Measurements from ENCODE around the gene GATA5.

The GATA5 gene

DNA sequence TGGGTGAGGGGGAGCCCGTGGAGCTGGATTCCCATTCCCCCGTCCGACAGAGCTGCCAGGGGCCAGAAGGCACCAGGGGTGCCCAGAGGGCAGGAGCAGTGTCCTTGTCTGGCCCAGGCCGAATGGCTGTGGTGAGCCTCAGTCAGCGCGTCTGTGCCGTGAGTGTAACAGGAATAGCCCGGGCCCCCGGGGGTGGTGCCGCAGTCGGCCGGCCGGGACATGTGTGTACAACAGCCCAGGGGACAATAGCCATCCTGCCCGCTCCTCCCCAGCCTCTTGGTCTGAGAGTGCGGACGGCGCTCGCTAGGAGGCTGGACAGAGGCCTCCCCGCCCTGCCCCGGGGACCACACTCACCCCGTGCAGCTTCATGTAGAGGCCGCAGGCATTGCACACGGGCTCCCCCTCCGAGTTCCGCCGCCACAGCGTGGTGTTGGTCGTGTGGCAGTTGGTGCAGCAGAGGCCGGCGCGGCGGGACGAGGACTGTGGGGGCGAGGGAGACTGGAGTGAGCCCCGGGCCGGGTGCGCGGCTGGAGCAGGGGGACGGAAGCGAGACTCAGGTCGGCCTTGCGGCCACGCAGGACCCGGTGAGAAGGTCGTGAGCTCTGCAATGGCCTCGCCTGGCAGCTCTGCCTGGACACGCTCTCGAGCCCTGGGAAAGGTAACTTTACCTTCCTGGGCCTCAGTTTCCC is 9.6 kb downstream of the GATA5 start:
- Histone ChIP-seq H3K9ac (ENCODE audit: low read depth, low read length) (no peak overlapping the region), H3K9me3 (ENCODE audit: control insufficient read depth, insufficient read depth, low read length) (no peaks in the 10 kb centered on the region), H3K4me1 (ENCODE audit: insufficient read depth, low read length) (no peaks in the 10 kb centered on the region), H3K36me3 (ENCODE audit: insufficient read depth, low read length) (no peaks in the 10 kb centered on the region)

DNA sequence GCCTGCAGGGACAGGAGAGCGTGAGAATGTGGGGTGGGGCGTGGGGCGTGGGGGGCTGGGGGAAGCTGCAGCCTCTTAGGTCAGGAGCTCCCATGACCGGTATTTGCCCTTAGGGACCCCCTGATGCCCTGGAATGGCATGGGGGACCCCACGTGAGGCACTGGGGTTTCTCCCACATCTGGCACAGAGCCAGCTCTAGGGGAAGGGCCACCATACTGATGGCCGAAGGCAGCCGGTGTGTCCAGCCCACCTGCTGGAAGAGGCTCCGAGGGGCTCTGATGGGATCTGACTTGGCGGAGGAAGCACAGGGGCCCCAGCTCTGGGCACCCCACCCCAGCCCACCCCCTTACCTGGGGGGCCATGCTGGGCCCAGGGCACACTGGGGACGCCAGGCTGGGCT is 10.8 kb downstream of the GATA5 start:
- Histone ChIP-seq H3K9me3 (ENCODE audit: control insufficient read depth, insufficient read depth, low read length) (no peaks in the 10 kb centered on the region), H3K9ac (ENCODE audit: low read depth, low read length) (no peak overlapping the region), H3K4me1 (ENCODE audit: insufficient read depth, low read length) (no peaks in the 10 kb centered on the region), H3K36me3 (ENCODE audit: insufficient read depth, low read length) (no peaks in the 10 kb centered on the region)

DNA sequence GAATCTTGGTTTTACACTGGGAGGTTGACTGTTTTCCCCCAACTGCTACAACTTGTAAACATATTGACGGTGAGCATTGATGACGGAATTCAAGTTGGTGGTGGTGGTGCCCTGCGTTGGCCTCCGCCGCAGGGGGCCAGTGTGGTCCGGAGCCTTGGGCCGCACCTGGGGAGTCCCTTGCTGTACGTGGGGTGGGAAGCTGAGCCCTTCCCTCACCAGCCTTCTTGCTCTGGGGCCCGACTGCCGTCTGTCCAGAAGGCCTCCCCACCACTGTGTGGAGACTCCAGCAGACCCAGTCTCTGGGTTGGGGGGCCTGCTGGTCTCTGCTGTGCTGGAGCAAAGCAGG is 11.4 kb downstream of the GATA5 start:
- H3K36me3 ChIP-seq (ENCODE audit: insufficient read depth, low read length), result no peaks in the 10 kb centered on the region
- no peaks in the 10 kb centered on the region for H3K9me3 ChIP-seq (ENCODE audit: control insufficient read depth, insufficient read depth, low read length)
- H3K4me1 ChIP-seq (ENCODE audit: insufficient read depth, low read length), result no peaks in the 10 kb centered on the region
- no peak overlapping the region for H3K9ac ChIP-seq (ENCODE audit: low read depth, low read length)

GRCh38 chr20:62463651-62464424 is 12.0 kb downstream of the GATA5 start:
- Histone ChIP-seq H3K9me3 (ENCODE audit: control insufficient read depth, insufficient read depth, low read length) (no peaks in the 10 kb centered on the region), H3K4me1 (ENCODE audit: insufficient read depth, low read length) (no peaks in the 10 kb centered on the region), H3K36me3 (ENCODE audit: insufficient read depth, low read length) (no peaks in the 10 kb centered on the region), H3K9ac (ENCODE audit: low read depth, low read length) (no peak overlapping the region)

GRCh38 chr20:62462976-62463592 is 12.7 kb downstream of the GATA5 start:
- no peak overlapping the region for H3K9ac ChIP-seq (ENCODE audit: low read depth, low read length)
- H3K9me3 ChIP-seq (ENCODE audit: control insufficient read depth, insufficient read depth, low read length), result no peaks in the 10 kb centered on the region
- no peaks in the 10 kb centered on the region for H3K4me1 ChIP-seq (ENCODE audit: insufficient read depth, low read length)
- H3K36me3 ChIP-seq (ENCODE audit: insufficient read depth, low read length), result no peaks in the 10 kb centered on the region

DNA sequence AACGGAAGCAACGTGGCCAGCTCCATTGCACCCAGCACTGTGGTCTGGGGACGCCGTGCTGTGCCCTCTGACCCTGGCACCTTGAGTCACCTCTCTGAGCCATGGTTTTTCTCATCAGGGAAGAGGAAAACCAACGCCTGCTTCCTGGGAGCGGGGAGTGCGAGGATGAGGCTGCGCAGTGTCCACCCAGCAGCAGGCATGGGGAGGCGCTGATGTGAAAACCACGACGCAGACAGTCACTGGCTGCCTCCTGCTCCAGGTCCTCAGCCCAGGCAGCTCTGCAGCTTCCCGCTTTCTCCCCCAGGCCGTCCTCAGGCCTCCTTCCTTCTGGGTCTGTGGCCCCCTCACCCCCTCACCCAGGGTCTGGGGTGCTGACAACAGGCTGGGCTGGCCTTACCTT is 14.0 kb downstream of the GATA5 start:
- no peaks in the 10 kb centered on the region for H3K9me3 ChIP-seq (ENCODE audit: control insufficient read depth, insufficient read depth, low read length)
- H3K9ac ChIP-seq (ENCODE audit: low read depth, low read length), result no peak overlapping the region
- no peaks in the 10 kb centered on the region for H3K36me3 ChIP-seq (ENCODE audit: insufficient read depth, low read length)
- H3K4me1 ChIP-seq (ENCODE audit: insufficient read depth, low read length), result no peaks in the 10 kb centered on the region

- Histone ChIP-seq H3K9ac (ENCODE audit: low read depth, low read length) (no peak overlapping the region), H3K4me1 (ENCODE audit: insufficient read depth, low read length) (no peaks in the 10 kb centered on the region), H3K36me3 (ENCODE audit: insufficient read depth, low read length) (no peaks in the 10 kb centered on the region), H3K9me3 (ENCODE audit: control insufficient read depth, insufficient read depth, low read length) (no peaks in the 10 kb centered on the region)
Measured at GRCh38 chr20:62461157-62461556, 14.6 kb downstream of the GATA5 start.

- H3K9ac ChIP-seq (ENCODE audit: low read depth, low read length), result no peak overlapping the region
- no peaks in the 10 kb centered on the region for H3K9me3 ChIP-seq (ENCODE audit: control insufficient read depth, insufficient read depth, low read length)
- no peaks in the 10 kb centered on the region for H3K36me3 ChIP-seq (ENCODE audit: insufficient read depth, low read length)
- H3K4me1 ChIP-seq (ENCODE audit: insufficient read depth, low read length), result no peaks in the 10 kb centered on the region
Measured at GRCh38 chr20:62460678-62461077, 15.1 kb downstream of the GATA5 start.

DNA sequence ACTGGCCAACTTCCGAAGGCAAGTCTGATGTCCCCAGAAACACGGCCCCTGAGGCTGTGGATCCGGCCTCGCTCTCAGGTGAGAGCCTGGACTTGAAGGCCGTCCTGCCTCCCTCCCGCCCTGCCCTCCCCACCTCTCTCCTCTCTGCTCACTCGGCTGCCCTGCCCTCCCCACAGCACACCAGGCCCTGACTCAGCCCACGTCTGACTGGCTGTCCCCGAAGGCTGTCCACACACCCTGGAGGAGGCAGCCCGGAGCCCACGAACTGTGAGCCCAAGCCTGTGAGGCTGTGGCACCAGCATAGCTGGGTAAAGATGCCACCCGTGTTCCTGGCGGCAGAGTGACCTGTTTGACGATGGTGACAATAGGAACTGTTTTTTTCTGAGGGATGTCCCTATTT is 16.3 kb downstream of the GATA5 start:
- no peaks in the 10 kb centered on the region for H3K4me1 ChIP-seq (ENCODE audit: insufficient read depth, low read length)
- H3K9ac ChIP-seq (ENCODE audit: low read depth, low read length), result no peak overlapping the region
- H3K9me3 ChIP-seq (ENCODE audit: control insufficient read depth, insufficient read depth, low read length), result no peaks in the 10 kb centered on the region

GRCh38 chr20:62458275-62459251 is 17.2 kb downstream of the GATA5 start:
- Histone ChIP-seq H3K4me1 (ENCODE audit: insufficient read depth, low read length) (no peaks in the 10 kb centered on the region), H3K9me3 (ENCODE audit: control insufficient read depth, insufficient read depth, low read length) (no peaks in the 10 kb centered on the region)

More for the DNA sequence above, 16.3 kb downstream of the GATA5 start:
- no peaks in the 10 kb centered on the region for H3K36me3 ChIP-seq (ENCODE audit: insufficient read depth, low read length)

GRCh38 chr20:62457831-62458230 is 18.0 kb downstream of the GATA5 start:
- H3K9ac ChIP-seq (ENCODE audit: low read depth, low read length), result no peak overlapping the region
- H3K36me3 ChIP-seq (ENCODE audit: insufficient read depth, low read length), result no peaks in the 10 kb centered on the region
- no peaks in the 10 kb centered on the region for H3K9me3 ChIP-seq (ENCODE audit: control insufficient read depth, insufficient read depth, low read length)
- no peaks in the 10 kb centered on the region for H3K4me1 ChIP-seq (ENCODE audit: insufficient read depth, low read length)

More at GRCh38 chr20:62458275-62459251, 17.2 kb downstream of the GATA5 start:
- Histone ChIP-seq H3K36me3 (ENCODE audit: insufficient read depth, low read length) (no peaks in the 10 kb centered on the region), H3K9ac (ENCODE audit: low read depth, low read length) (no peak overlapping the region)

DNA sequence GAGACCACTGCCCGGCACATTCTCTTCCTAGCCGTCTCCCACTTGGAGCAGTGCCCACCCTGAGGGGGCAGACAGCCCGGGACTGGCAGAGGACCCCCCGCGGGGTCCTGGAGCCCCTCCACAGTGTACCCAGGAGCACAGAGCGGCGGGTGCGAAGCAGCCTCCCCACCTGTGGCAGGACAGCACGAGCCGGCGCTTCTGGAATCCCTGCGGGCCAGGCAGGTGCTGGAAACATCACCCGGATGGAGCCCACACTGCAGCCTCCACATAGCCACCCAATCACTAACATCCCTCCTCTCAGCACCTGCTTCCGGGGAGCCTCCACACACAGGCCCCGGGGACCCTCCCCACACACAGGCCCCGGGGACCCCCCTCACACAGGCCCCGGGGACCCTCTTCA is 18.7 kb downstream of the GATA5 start:
- no peaks in the 10 kb centered on the region for H3K9me3 ChIP-seq (ENCODE audit: control insufficient read depth, insufficient read depth, low read length)
- H3K4me1 ChIP-seq (ENCODE audit: insufficient read depth, low read length), result no peaks in the 10 kb centered on the region
- H3K36me3 ChIP-seq (ENCODE audit: insufficient read depth, low read length), result no peaks in the 10 kb centered on the region
- H3K9ac ChIP-seq (ENCODE audit: low read depth, low read length), result no peak overlapping the region

- Histone ChIP-seq H3K9me3 (ENCODE audit: control insufficient read depth, insufficient read depth, low read length) (no peaks in the 10 kb centered on the region), H3K4me1 (ENCODE audit: insufficient read depth, low read length) (no peaks in the 10 kb centered on the region), H3K36me3 (ENCODE audit: insufficient read depth, low read length) (no peaks in the 10 kb centered on the region), H3K9ac (ENCODE audit: low read depth, low read length) (no peak overlapping the region)
Measured at GRCh38 chr20:62455929-62456328, 19.9 kb downstream of the GATA5 start.
